Stimulated activated CD8-positive, alpha-beta memory T cell treated with anti-CD3 and anti-CD28 coated beads, Interleukin-15, amount 100 ng/mL, for 24 hours (primary cell): ENCODE measurements around the gene KAZN.

Source experiments
- DNase-seq: peaks from one replicate; pipeline ENCODE4 v3.0.0-alpha.2; 2020; ENCODE audit warnings: low read depth

KAZN gene

DNA sequence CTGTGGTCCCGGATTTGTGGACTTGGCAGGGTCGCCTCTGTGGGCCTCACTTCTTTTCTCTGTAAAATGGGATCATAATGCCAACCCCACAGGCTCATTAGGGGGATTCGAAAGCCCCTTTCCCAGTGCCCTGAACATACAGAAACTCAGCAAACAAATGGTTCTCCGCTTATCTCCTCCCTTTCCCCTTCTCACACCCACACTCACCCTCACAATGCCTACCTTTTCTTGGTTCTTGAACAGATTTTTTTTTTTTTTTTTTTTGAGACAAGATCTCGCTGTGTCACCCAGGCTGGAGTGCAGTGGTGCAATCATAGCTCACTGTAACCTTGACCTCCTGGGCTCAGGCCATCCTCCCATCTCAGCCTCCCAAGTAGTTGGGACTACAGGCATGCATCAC, 175.7 kb downstream of the KAZN start:
- DNase-seq = no peak

DNA sequence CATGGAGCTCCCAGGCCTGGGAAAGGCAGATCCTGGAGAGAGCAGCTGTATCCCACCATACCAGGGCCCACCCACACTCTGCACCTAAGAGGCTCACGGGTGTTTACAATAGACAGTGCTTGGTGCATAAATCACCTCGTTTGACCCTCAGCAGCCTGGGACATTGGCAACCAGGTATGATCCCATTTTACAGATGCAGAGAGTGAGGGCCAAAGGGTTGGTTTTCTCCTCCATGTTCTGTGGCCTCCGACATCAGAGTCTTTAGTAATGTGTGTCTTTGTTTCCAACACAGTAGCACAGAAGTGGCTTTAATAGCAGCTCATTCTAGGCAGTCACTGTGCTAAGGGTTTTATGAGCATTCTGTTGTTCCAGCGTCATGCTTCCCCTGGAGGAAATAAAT, 176.5 kb downstream of the KAZN start:
- no peak for DNase-seq

DNA sequence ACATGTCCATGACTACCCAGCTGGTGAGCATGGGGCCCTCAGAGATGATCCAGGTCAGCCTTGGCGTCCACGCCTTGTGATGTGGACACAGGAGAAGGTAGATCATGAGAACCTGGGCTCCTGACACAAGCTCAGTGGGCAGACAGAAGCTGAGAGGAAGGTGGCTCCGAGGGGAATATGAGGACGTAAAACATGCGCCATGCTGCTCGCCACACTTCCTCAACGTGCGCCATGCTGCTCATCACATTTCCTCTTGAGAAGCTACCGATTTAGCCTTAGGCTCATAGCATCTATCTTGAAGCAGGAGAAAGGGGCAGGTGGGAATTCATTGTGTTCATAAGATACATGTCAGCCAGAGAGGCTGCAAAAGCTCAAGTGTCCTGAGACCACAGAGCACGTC, 176.9 kb downstream of the KAZN start:
- DNase-seq = no peak

DNA sequence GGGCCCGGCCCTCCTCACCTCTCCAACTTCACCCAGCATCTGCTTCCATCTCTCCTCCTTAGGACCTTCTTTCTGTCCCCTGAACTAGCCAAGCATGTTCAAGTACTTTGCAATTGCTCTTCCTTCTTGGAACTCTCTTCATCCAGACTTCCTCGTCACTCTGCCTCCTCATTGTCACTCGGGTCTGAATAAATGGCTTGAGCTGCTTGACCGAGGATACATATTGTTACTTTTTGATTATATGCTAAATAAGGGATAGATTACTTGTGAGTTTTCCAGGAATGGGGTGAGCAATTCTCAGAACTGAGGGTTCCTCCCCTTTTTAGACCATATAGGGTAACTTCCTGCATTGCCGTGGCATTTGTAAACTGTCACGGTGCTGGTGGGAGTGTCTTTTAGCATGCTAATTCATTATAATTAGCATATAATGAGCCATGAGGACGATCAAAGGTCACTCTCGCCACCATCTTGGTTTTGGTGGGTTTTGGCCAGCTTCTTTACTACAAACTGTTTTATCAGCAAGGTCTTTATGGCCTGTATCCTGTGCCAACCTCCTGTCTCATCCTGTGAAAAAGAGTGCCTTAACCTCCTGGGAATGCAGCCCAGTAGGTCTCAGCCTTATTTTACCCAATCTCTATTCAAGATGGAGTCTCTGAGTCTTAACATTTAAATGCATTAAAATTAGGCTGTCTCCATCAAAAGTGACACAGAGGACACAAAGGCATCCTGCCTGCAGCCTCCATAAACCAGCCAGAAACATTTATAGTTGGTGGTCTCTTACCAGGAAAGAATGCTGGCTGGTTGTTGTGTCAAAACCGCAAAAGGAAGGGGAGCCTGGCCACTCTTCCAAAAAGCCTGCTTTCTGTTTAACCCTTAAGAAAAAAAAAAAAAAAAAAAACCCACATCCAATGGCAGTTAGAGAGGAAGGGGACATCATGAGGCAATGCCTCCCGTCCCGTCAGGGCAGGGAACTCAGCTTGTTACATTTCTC, 179.3 kb downstream of the KAZN start:
- DNase-seq = no peak

DNA sequence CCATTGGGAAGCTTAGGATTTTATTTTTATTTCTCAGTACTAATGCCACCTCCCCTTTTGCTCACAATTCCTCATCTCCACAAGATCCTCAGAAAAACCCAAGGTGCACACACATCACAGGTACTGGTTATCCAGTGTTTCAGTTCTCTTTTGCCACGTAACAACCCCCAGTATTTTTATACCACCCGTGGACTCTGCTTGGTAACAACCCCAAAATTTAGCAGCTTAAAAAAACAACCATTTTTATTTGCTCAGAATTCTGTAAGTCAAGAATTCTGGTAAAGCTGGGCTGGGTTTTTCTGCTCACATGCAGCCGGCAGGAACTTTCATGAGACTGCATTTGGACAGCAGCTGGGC, 180.0 kb downstream of the KAZN start:
- no peak for DNase-seq

DNA sequence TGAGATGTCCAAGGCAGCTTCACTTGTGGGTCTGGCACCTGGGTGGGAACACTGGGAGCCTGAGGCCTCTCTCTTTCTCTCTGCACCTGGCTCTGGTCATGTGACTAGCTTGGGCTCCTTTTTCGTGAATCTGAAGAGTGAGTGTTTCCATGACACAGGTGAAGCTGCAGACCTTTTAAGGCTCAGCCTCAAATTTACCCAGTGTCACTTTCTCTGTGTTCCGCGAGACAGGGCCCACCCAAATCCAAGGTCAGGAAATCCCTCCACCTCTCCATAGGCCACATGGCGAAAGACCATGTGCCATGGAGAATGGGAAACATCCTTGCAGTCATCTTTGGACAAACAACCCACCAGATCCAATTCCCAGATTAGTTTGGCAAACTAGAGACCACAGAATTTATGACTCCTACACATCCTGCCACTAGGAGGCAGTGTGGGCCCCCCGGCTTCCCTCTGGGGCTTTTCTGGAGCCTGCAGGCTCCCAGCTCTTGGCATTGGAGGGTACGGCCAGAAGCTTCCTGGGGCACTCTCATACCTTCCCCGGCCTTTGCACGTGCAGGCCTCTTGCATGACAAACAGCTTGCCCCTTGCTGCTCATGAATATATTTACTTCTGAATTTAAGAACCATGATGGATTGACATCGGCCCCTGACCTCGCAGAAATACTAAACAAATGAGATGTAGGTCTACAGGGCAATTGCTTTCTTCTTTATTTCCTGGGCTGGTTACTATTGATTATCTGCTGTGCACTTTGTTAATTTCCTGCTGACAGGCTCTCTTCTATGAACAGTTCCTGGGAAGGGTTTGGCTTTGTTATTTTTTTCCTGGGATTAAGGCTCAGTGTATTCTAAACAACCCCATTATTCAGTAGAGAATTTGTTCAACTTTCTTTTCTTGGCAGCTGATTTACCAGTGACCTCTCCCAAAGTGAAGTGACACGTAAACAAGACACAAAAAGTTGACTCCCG, 180.7 kb downstream of the KAZN start:
- DNase-seq = no peak

DNA sequence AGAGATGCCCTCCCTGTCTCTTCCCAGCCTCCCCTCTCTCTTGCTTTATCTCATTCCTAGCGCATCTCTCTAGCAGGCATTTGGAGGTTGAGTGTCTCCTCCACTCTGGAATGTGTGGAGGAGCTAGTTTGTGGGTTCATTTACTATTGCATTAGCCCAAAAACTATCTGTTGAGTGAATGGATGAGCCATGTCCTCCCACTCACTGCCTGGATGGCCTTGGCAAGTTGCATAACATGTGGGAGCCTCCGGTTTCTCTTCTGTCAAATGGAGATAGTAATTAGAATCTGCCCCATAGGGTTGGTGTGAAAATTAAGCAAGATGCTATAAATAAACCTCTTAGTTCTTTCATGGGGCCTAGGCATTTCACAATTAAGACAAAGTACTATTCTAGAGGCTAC, 181.8 kb downstream of the KAZN start:
- DNase-seq = no peak

DNA sequence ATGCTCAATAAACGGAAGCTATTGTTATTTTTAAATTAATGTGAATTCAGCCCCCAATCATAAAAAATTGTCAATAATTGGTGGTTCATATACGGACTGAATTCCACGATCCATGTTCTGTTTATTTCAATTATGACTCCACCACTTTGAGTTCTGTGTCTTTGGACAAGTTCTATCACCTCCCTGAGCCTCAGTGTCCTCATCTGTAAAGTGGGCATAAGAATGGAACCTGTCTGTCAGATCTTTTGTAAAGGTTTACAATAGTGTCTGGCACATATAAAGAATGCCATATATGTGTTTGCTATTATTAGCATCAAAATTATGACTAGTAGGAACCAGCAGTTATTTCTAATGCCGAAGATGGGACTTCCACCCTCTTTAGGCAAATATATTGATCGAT, 183.3 kb downstream of the KAZN start:
- DNase-seq = no peak

DNA sequence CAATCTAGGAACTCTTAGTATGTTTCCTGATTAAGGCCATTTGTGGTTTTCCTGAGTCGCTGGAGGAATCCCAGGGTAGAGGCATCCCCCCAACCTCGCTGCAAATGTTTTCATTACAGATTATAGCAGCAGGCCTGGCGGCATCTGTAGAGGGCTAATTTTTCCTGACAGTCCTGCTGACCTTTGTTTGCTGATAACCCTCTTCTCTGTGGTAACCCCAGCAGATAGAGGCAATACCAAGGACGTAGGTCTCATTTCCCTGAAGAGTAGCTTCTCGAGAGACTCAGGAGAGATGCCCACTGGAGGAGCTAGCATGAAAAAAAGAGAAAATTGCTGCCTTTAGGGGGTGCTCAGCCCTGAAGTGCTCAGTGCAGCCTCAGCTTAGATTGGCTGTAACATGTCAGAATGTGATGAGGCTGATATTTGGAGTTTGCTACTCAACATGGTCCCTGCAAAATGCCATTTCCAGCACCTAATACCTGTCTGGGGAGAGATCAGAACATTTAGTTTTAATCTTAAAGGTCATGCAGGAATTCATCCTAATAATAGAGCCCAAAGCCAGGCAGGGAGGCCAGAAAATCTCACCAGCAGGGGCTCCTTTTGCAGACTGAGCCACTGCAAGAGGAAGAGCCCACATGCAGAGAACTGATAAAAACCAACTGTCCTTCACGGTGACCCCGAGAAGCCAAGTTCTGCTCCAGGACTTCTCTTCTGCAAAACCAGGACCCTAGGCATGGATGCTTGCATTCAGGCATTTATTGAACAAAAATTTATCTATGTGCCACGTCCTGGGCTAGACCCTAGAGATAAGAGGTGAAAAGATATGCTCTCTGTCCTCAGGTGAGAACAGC, 184.5 kb downstream of the KAZN start:
- no peak for DNase-seq

DNA sequence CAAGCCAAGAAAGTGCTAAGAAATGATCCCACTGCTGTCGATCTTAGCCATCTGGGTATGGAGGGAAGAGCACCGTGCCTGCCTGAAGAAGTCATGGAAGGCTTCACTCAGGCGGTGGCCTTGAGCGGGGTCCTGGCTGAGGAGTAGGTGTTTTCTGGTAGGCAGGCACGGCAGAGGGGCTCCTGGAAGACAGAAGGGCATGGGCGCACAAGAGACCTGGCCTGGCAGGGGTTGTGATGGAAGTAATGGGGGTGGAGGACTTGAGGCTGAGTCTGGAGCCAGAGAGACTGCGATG, 185.1 kb downstream of the KAZN start:
- DNase-seq = no peak

DNA sequence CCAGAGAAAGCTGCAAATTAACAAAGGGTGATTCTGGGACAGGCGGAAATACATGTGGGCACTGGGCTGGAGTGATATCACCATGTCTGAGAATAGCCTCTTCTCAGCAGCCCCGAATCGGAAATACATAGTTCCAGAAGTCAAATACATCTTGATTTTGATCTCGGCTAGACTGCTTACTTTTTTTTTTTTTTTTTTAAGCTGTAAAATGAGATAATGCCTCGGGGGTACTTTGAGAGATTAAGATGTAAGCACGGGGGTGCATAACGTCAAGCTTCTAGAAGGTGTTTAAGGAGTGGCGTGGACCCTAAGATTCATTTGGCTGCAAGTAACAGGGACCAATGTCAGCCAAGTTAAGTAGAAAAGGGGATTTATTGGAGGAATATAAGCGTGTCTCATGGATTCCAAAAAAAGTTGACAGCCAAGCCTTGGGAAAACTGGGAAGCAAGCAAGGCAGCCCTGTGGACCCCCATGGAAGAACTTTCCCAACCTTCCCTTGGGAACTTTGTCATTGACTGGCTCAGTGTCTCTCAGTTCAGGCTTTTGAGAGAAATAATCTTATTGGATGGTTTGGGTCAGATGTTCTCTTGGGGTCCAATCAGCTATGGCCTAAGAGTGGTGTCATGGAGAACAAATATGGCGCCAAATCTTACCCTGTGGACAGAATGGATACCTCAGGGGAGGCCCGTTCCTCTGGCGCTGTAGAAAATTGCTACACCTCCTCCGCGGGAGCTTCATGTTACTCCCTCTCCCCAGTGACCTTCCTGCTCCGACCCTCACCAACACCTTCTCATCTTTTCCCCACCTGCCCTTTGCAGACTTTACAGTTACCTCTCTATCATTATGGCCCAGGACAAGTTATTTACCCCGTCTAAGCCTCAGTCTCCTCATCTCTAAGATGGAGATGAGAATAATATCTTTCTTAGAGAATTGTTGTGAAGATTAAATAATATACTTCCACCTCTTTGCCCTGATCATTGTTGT, 186.6 kb downstream of the KAZN start:
- no peak for DNase-seq

DNA sequence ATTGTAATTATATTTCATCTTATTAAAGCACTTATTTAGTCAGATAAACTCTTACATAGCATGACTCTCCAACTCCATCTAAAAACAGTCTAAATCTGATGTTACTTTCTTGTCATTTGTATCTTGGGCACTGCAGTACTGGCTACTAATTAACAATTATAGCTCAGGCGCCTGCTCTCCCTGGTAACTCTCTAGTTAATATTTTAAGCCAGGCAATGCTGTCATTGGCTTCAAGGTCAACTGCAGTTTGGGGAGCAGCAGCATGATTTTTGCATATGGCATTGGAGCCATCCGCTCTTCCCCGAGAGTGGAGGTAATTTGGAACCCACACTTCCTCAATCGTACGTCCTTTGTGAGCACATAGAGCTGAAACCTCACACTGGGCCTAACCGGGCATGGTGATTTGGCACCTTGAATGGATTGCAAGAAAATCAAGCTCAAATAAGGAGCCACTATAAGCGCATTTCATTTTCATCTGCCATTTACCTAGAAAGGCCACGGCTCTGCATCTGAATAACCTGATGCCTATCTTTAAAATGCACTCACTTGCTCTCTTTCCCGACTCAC, 187.7 kb downstream of the KAZN start:
- DNase-seq = no peak

DNA sequence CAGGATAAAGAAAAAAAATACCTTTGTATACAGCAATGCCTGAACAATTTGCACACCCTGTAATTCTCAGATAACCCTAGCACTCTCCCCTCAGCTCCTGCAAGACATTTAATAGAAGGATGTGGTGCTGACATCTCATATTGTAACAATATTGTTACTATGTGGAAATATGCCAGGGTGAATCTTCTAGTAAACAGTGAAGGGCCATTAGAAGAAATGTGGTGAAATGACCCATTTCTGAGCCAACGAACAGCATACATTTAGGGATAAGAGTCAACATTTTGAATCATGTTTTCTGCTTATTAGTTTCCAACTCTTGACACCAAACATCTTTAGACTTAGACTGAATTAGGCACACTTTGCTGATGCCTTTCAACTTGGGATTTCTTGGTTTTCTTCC, 188.2 kb downstream of the KAZN start:
- no peak for DNase-seq

DNA sequence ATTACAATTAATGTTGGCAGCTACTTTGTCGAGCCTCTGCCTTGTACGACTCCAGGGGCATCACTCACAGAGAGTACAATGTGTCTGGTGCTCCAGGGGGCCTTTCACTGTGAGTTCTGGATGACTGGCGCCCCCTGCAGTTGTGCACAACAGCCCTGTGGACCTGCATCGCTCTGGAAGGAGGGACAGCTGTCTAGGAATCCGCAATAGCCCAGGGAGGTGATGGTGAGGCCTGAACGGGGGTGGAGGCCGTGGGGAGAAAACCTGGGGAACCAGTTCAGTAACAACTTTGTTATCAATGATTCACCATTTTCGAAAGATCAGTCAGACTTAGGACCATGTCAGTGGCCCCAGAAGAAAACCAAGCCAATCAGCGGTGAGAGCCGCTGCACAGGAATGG, 189.1 kb downstream of the KAZN start:
- no peak for DNase-seq

DNA sequence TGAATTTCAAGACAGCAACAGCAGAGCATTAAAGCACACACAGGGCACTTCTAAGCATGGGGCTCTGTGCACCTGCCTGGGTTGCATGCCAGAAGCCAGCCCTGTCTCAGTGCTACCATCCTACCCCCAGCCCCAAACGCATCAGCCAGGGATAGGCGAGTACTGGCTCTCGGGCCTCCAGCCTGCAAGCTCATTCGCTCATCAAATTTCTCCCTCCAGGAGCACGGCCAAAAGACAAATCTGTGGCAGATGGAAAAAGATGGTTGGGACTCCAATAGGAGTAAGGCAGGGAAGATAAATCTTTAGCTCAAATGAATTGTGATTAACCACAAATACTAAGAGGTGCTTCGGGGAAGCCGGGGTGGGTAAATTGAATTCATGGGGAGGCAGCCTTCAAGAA, 189.6 kb downstream of the KAZN start:
- no peak for DNase-seq

DNA sequence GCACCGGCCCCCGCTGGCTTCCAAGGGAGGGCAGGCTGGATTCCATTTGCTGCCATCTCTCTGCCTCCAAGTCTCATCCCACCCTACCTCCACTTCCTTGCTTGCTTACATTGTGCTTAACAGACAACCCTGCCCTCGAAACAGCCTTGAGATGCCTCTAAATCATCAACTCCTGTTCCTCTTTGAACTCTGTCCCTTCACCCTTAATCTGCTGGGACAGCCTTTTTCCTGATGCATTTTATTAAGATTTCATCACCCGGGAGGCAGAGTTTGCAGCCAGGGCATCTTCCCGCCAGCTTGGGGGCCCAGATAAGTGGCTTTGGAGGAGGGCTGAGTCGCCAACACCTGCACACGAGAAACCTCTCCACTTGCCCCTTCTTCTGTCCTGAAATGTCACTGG, 192.5 kb downstream of the KAZN start:
- DNase-seq = no peak

DNA sequence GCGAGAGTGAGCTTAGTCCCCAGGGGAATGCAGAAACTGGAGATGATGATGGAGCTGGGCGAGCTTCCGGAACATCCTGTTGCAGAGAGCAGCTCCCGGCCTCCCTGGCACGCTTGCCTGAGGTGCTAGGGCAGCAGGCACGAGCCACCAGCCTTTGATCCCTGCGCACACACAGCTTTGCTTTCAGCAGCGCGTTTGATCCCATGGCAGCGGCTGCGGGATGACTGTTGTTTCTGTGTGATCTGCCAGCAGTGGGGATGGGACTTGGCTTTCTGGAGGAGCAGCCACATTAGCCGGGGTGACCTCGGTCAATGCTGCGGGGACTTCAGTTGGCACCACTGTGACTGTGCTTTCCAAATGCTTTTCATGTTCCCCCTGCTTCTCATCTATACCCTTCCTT, 193.2 kb downstream of the KAZN start:
- no peak for DNase-seq

DNA sequence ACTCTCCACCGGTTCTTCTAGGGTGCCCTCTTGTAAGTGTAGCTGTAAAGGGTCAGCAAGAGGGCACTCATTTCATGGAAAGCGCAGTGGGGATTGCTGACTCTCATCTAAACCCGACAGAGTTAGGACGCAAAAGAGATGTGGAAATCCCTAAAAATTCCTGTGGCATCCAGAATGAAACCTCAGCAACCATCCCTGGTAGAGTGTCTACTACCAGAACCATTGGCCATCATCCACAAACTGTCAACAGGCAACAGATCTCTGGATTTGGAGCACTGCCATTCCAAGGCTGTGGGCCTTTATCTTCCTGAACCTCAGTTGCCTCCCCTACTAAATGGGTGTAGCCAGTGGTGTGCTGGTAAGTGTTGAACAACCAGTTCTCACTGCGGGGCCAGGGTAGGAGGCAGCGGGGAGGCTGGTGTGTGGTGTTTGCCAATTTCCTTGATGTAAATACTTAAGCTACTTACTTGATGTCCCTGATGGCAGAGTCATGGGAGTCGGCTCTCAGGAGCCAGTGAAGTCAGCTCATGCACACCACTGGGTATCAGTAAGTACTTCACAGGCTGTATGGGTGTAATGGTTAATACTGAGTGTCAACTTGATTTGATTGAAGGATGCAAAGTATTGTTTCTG, 195.8 kb downstream of the KAZN start:
- DNase-seq = no peak

DNA sequence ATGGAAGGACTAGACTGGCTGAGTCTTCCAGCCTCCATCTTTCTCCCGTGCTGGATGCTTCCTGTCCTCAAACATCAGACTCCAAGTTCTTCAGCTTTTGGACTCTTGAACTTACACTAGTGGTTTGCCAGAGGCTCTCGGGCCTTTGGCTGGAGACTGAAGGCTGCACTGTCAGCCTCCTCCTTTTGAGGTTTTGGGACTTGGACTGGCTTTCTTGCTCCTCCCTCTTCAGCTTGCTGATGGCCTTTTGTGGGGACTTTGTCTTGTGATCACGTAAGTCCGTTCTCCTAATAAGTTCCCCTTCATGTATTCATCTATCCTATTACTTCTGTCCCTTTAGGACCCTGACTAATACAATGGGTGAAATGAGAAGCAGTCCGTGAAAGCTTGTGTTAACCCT, 196.4 kb downstream of the KAZN start:
- DNase-seq = no peak

DNA sequence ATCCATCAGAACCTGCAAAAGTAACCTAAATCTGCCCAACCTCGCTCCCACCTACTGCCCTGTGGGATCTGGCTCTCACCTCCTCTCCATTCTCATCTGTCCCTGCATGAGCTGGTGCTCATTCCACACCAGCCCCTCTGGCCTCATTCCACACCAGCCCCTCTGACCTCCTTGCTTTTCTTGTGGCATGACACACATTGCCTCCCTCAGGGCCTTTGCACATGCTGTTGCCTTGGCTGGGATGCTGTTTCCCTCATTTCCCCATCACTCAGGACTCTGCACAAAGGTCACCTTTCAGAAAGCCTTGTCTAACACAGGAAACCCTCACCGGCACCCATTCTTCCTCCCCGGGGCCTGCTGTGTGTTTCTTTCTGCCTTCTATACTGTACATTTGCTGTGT, 197.1 kb downstream of the KAZN start:
- no peak for DNase-seq
